Body of pancreas (tissue), 4 donors: Measurements from ENCODE around the gene CFAP97D1. TPM values are rescaled to one million over a fixed set of nuclear protein-coding genes. Genes with fewer than 3 reads are reported as not detected.

Experiments
- ATAC-seq: fragments of 150-250 bp; one replicate; pipeline ENCODE4 v1.9.1; 2016
- DNase-seq, 4 donors: peaks; one replicate each; pipeline ENCODE4 v3.0.0-alpha.2; 2019
- H3K27ac ChIP-seq, 4 donors: fragments of 200-600 bp; sonication (generic); 1 replicate in 3 of 4; 2 replicates in 1 of 4; pipeline versions ENCODE4 v1.5.1 to v1.6.1; 2016 to 2019; ENCODE audit warnings: mild to moderate bottlenecking in 1 of 4, mixed read lengths in 1 of 4, moderate library complexity in 1 of 4
- H3K27me3 ChIP-seq, 2 donors: fragments of 200-600 bp; sonication (generic); one replicate each; pipeline ENCODE4 v1.6.0; 2016; ENCODE audit warnings: mild to moderate bottlenecking in 1 of 2
- H3K36me3 ChIP-seq, 2 donors: fragments of 200-600 bp; sonication (generic); replicated peaks in 1 of 2; 2 replicates each; pipeline ENCODE4 v1.5.1; 2016; ENCODE audit warnings: low read depth in 2 of 2; ENCODE audit not compliant: insufficient read depth in 1 of 2
- H3K4me1 ChIP-seq: fragments of 200-600 bp; sonication (generic); one replicate; pipeline ENCODE4 v1.6.0; 2016
- H3K4me3 ChIP-seq, 2 donors: fragments of 200-600 bp; sonication (generic); 1 replicate in 1 of 2; 2 replicates in 1 of 2; pipeline ENCODE4 v1.5.1; 2016 to 2019
- H3K9me3 ChIP-seq, 3 donors: fragments of 200-600 bp; sonication (generic); 1 replicate in 2 of 3; 2 replicates in 1 of 3; pipeline ENCODE4 v1.5.1; 2016
- POLR2A ChIP-seq, 3 donors: fragments of 450-650 bp; IDR thresholded peaks; one replicate each; pipeline ENCODE4 v1.6.1; 2016; ENCODE audit warnings: antibody characterized with exemption in 3 of 3, mild to moderate bottlenecking in 2 of 3
- WGBS, 2 donors: methylation state at CpG; one replicate each; pipeline ENCODE4 v1.1.5; 2017; 5-methylcytosine and 5-hydroxymethylcytosine counted together
- intact Hi-C: fragments of 100-400 bp; cut with DNase I; formaldehyde crosslinking; loops from one replicate; pipeline ENCODE4 v1.15.1; 2023
- total RNA-seq, 2 donors: library from RNA; depleted of rRNA; stranded (reverse); fragments of >200 nt; gene quantifications; one replicate each; pipeline ENCODE4 v1.1.0, GENCODE V29; 2016
- TF ChIP-seq, protein P1 (sequence below), 7 experiments: fragments of 450-650 bp in 4 of 7; fragments of 200-600 bp in 3 of 7; sonication (generic) in 3 of 7; IDR thresholded peaks; one replicate each; pipeline ENCODE4 v1.5.1; 2016 to 2019; ENCODE audit warnings: antibody characterized with exemption in 7 of 7

Gene CFAP97D1
- total RNA-seq, result not detected

DNA sequence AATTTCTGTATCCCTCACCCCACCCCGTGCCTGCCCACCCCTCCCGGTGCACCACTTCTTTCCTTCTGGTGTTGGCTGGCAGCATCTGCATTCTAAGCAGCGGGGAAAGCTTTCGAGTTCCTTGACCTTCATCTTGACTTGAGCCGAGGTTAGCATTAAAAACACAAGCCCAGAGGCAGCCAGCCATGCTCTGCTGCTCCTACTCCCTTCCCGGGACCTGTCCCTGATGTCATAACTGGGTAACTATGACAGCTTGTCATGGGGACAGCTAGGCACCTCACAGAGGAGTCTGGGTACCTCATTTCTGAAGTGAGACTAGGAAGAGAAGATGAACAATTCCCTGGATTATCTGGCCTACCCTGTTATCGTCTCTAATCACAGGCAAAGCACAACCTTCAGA lies at the start of gene CFAP97D1:
Gene CFAP97D1, plus strand, starts transcription at position 301 of the 400 bp plus-strand sequence. Its CDS starts 28 bp downstream, at position 329.
- H3K4me3 ChIP-seq, result peak within 1 kb of the TSS in 1 of 2 donors; percentile 21
- H3K4me1 ChIP-seq, result peaks cover 28% of the 10 kb centered on the region
- no peaks in the 10 kb centered on the region for H3K36me3 ChIP-seq
- H3K27me3 ChIP-seq, result no peaks in the 10 kb centered on the region
- ATAC-seq (no peak), DNase-seq (no peak)
- intact Hi-C loops, result no loop called here
- peak within 1 kb of the TSS; percentile 99 to 100 (median 100) for H3K27ac ChIP-seq
- 28 to 32% methylated on average over 5 to 7 of the region's 7 CpGs for WGBS, 2 donors
- TF ChIP-seq POLR2A (IDR thresholded peaks at IDR 0.05), result no peak
- TF ChIP-seq, protein P1, sequence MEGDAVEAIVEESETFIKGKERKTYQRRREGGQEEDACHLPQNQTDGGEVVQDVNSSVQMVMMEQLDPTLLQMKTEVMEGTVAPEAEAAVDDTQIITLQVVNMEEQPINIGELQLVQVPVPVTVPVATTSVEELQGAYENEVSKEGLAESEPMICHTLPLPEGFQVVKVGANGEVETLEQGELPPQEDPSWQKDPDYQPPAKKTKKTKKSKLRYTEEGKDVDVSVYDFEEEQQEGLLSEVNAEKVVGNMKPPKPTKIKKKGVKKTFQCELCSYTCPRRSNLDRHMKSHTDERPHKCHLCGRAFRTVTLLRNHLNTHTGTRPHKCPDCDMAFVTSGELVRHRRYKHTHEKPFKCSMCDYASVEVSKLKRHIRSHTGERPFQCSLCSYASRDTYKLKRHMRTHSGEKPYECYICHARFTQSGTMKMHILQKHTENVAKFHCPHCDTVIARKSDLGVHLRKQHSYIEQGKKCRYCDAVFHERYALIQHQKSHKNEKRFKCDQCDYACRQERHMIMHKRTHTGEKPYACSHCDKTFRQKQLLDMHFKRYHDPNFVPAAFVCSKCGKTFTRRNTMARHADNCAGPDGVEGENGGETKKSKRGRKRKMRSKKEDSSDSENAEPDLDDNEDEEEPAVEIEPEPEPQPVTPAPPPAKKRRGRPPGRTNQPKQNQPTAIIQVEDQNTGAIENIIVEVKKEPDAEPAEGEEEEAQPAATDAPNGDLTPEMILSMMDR (IDR thresholded peaks at IDR 0.05), result no peak
- no peaks in the 10 kb centered on the region for H3K9me3 ChIP-seq

DNA sequence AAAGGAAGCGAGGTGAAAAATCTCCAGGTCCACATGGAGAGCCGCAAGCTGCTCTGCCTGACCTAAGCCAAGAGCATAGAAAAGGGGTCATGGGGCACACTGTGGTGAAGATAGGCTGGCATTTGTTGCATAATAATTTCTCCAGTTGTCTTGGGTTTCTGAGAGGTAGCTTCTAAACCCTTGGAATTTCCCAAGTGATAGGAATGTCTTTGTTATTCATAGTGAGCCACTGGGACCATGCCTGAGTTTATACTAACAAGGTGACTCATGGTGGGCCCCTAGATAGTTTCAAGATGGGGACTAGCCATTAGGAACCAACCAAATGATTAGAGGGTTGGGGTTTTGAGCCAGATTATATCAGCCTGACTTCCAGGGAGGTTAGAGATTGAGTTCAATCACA lies 47.3 kb upstream of the CFAP97D1 start:
- no peak for DNase-seq
- H3K36me3 ChIP-seq, result no peaks in the 10 kb centered on the region
- H3K27ac ChIP-seq, result no peak overlapping the region
- H3K27me3 ChIP-seq, result no peaks in the 10 kb centered on the region
- WGBS, 2 donors, result 93 to 98% methylated on average over 2 of the region's 2 CpGs
- no peak for TF ChIP-seq POLR2A (IDR thresholded peaks at IDR 0.05)
- TF ChIP-seq, protein P1 (IDR thresholded peaks at IDR 0.05), result no peak
- intact Hi-C loops, result no loop called here
- ATAC-seq, result no peak
- H3K9me3 ChIP-seq, result no peaks in the 10 kb centered on the region
- H3K4me3 ChIP-seq, result no peak overlapping the region
- H3K4me1 ChIP-seq, result no peaks in the 10 kb centered on the region

DNA sequence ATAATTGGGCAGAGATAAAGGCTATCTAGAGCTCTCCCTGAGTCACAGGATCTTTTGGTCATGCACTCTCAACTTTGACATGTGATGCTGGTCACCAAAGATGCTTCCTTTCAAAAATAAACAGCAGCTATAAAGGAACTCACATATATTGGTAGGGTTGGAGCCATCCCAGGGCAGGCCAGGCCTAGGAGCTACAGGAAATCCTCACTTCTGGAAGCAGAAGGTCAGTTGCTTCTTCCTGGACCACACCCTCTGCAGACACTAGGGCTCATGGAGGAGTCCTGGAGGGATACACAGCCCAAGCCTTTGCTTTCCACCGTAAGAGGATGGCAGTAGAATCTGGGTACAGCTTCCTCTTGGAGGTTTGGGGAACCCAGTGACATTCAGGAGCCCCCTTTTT lies 46.3 kb upstream of the CFAP97D1 start:
- no peak for DNase-seq
- ATAC-seq, result no peak
- WGBS, 2 donors, result 70 to 73% methylated on average over 1 of the region's 1 CpG

GRCh38 chr17:43734376-43734775 lies 45.9 kb upstream of the CFAP97D1 start:
- no peak overlapping the region for H3K4me3 ChIP-seq
- H3K36me3 ChIP-seq, result no peaks in the 10 kb centered on the region
- H3K4me1 ChIP-seq, result no peaks in the 10 kb centered on the region
- no peaks in the 10 kb centered on the region for H3K9me3 ChIP-seq
- H3K27me3 ChIP-seq, result no peaks in the 10 kb centered on the region
- no peak for TF ChIP-seq POLR2A (IDR thresholded peaks at IDR 0.05)
- TF ChIP-seq, protein P1 (IDR thresholded peaks at IDR 0.05), result no peak
- intact Hi-C loops, result no loop called here
- ATAC-seq (no peak), DNase-seq (no peak)
- no peak overlapping the region for H3K27ac ChIP-seq
- WGBS, 2 donors, result 54 to 56% methylated on average over 5 of the region's 5 CpGs

More for the DNA sequence above, 46.3 kb upstream of the CFAP97D1 start:
- H3K9me3 ChIP-seq, result no peaks in the 10 kb centered on the region
- TF ChIP-seq, protein P1 (IDR thresholded peaks at IDR 0.05), result no peak
- TF ChIP-seq POLR2A (IDR thresholded peaks at IDR 0.05), result no peak
- no peaks in the 10 kb centered on the region for H3K36me3 ChIP-seq
- H3K27me3 ChIP-seq, result no peaks in the 10 kb centered on the region
- no peak overlapping the region for H3K4me3 ChIP-seq
- H3K27ac ChIP-seq, result no peak overlapping the region
- intact Hi-C loops, result no loop called here
- H3K4me1 ChIP-seq, result no peaks in the 10 kb centered on the region

DNA sequence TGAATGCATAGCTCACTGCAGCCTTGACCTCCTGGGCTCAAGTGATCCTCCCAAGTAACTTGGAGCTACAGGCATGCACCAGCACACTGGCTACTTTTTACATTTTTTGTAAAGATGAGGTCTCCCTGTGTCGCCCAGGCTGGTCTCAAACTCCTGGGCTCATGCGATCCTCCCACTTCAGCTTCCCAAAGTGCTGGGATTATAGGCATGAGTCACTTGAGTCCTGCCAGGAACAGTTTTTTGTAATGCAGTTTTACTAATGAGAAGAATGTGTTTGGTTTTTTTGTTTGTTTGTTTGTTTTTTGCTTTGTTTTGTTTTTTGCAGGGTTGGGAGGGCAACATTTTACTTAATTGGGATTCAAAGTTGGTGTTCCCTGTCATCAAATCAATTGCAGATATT lies 43.8 kb upstream of the CFAP97D1 start:
- Histone ChIP-seq H3K27me3 (no peaks in the 10 kb centered on the region), H3K36me3 (no peaks in the 10 kb centered on the region), H3K27ac (no peak overlapping the region), H3K9me3 (no peaks in the 10 kb centered on the region), H3K4me3 (no peak overlapping the region), H3K4me1 (no peaks in the 10 kb centered on the region)
- DNase-seq (no peak), ATAC-seq (no peak)
- intact Hi-C loops, result no loop called here
- TF ChIP-seq POLR2A (IDR thresholded peaks at IDR 0.05), result no peak
- TF ChIP-seq, protein P1 (IDR thresholded peaks at IDR 0.05), result no peak
- WGBS, 2 donors, result 77 to 88% methylated on average over 2 of the region's 2 CpGs
